Gastrocnemius medialis (tissue), 4 donors: ENCODE results near the gene XRN2. TPM values are rescaled to one million over a fixed set of nuclear protein-coding genes. Genes with fewer than 3 reads are reported as not detected.

Source experiments
- ATAC-seq, 2 donors: fragments of 150-250 bp; one replicate each; pipeline ENCODE4 v1.9.1; 2016
- DNase-seq, 2 donors: peaks; one replicate each; pipeline ENCODE4 v3.0.0-alpha.2; 2019
- H3K27ac ChIP-seq, 4 donors: fragments of 200-600 bp; sonication (generic); 1 replicate in 1 of 4; 2 replicates in 3 of 4; pipeline ENCODE4 v1.5.1; 2016 to 2018; ENCODE audit warnings: mild to moderate bottlenecking in 2 of 4, moderate library complexity in 1 of 4
- H3K27me3 ChIP-seq, 3 donors: fragments of 200-600 bp; sonication (generic) in 2 of 3; 1 replicate in 1 of 3; 2 replicates in 2 of 3; pipeline versions ENCODE4 v1.5.1 to v1.6.0; 2016 to 2019; ENCODE audit warnings: mild to moderate bottlenecking in 1 of 3, moderate library complexity in 1 of 3
- H3K36me3 ChIP-seq, 2 donors: fragments of 200-600 bp; sonication (generic) in 1 of 2; one replicate each; pipeline ENCODE4 v1.5.1; 2017 to 2018
- H3K4me1 ChIP-seq, 2 donors: fragments of 200-600 bp; sonication (generic) in 1 of 2; one replicate each; pipeline ENCODE4 v1.5.1; 2016 to 2017; ENCODE audit warnings: mild to moderate bottlenecking in 2 of 2
- H3K4me3 ChIP-seq, 4 donors: fragments of 200-600 bp; sonication (generic) in 3 of 4; 1 replicate in 1 of 4; 2 replicates in 3 of 4; pipeline ENCODE4 v1.5.1; 2016 to 2019; ENCODE audit warnings: mild to moderate bottlenecking in 2 of 4
- H3K9me3 ChIP-seq, 3 donors: fragments of 200-600 bp; sonication (generic) in 2 of 3; 1 replicate in 1 of 3; 2 replicates in 2 of 3; pipeline ENCODE4 v1.5.1; 2016 to 2019
- POLR2A ChIP-seq, 2 donors: fragments of 450-650 bp; IDR thresholded peaks; one replicate each; pipeline ENCODE4 v1.6.1; 2017; ENCODE audit warnings: antibody characterized with exemption in 2 of 2, mild to moderate bottlenecking in 2 of 2, moderate library complexity in 2 of 2
- in situ Hi-C, 4 donors: fragments of 200-750 bp; cut with MboI; loops; one replicate each; pipeline versions ENCODE4 v1.15.0 to v1.8.0; 2017; ENCODE audit warnings: low sequenced_read_pairs in 4 of 4
- intact Hi-C: fragments of 100-400 bp; cut with DNase I; formaldehyde crosslinking; loops from one replicate; pipeline ENCODE4 v1.15.1; 2023; ENCODE audit warnings: low total_unique reads
- total RNA-seq, 4 donors: library from RNA; depleted of rRNA; stranded (reverse); fragments of >200 nt; gene quantifications; one replicate each; pipeline versions ENCODE4 v1.1.0 to v1.2.3, GENCODE V29; 2016
- TF ChIP-seq, protein P1 (sequence below), 5 experiments: fragments of 450-650 bp in 3 of 5; fragments of 200-600 bp in 2 of 5; sonication (generic) in 2 of 5; IDR thresholded peaks in 4 of 5; conservative IDR thresholded peaks in 1 of 5; 1 replicate in 4 of 5; 2 replicates in 1 of 5; pipeline ENCODE4 v1.5.1; 2016 to 2019; ENCODE audit warnings: antibody characterized with exemption in 5 of 5, mild to moderate bottlenecking in 3 of 5, moderate library complexity in 3 of 5

XRN2 gene
- total RNA-seq, 4 donors from 2014 or later: 42.0 to 68.4 (median 52.3) TPM

DNA sequence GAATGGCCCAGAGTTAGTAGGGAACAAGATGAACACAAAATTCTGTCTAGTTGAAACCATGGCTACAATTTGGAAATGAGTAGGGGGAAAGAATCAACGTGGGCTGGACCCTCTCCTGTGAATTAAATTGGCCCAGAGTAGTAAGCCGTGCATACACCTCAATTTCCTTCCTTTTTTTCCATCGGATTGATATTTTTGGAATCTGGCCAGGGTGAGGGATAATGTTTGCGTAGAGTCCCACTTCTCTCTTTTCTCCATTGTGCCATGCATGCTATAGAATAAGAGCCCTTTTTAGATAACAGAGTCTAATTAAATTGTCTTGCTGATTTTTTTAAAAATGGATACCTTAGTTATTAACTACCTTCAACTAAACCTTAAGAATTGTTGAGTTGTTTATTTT, 35.2 kb downstream of the XRN2 start:
- intact Hi-C loops: no loop called here
- no peak overlapping the region for H3K27ac ChIP-seq
- H3K4me1 ChIP-seq: no peaks in the 10 kb centered on the region
- H3K36me3 ChIP-seq: peaks cover 2 to 82% of the 10 kb centered on the region in 2 donors
- in situ Hi-C loops: loop anchor here in 1 of 4 donors (25.0 kb wide), 2 partner anchors 101 to 476 kb away; no protein-coding TSS in a partner anchor
- TF ChIP-seq, protein P1, sequence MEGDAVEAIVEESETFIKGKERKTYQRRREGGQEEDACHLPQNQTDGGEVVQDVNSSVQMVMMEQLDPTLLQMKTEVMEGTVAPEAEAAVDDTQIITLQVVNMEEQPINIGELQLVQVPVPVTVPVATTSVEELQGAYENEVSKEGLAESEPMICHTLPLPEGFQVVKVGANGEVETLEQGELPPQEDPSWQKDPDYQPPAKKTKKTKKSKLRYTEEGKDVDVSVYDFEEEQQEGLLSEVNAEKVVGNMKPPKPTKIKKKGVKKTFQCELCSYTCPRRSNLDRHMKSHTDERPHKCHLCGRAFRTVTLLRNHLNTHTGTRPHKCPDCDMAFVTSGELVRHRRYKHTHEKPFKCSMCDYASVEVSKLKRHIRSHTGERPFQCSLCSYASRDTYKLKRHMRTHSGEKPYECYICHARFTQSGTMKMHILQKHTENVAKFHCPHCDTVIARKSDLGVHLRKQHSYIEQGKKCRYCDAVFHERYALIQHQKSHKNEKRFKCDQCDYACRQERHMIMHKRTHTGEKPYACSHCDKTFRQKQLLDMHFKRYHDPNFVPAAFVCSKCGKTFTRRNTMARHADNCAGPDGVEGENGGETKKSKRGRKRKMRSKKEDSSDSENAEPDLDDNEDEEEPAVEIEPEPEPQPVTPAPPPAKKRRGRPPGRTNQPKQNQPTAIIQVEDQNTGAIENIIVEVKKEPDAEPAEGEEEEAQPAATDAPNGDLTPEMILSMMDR (IDR thresholded peaks at IDR 0.05 in 4 of 5, conservative IDR thresholded peaks at IDR 0.05 in 1 of 5): no peak
- TF ChIP-seq POLR2A (IDR thresholded peaks at IDR 0.05): no peak
- no peaks in the 10 kb centered on the region for H3K27me3 ChIP-seq
- no peaks in the 10 kb centered on the region for H3K9me3 ChIP-seq
- DNase-seq (no peak), ATAC-seq (no peak)
- H3K4me3 ChIP-seq: no peak overlapping the region

DNA sequence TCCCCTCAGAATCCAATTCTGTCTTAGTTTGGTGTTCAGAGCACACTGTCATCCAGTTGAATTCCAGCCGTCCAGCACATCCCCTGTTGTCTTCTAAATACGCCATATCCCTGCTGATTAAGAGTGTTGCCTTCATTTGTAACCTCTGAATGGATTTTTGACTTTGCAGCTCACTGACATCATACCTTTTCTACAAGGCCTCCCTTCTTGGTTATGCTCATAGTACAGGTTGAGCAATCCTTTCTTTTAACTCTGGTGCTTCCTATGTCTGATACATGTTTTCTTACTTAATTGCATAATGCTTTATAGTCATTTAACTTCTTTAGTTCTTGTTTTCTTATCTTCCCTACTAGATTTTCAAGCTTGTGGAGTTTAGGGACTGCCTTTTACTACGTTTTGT, 36.4 kb downstream of the XRN2 start:
- no peak for ATAC-seq
- no peaks in the 10 kb centered on the region for H3K4me1 ChIP-seq
- TF ChIP-seq, protein P1 (IDR thresholded peaks at IDR 0.05 in 4 of 5, conservative IDR thresholded peaks at IDR 0.05 in 1 of 5): no peak
- no peak for TF ChIP-seq POLR2A (IDR thresholded peaks at IDR 0.05)
- H3K4me3 ChIP-seq: no peak overlapping the region
- no peaks in the 10 kb centered on the region for H3K9me3 ChIP-seq
- in situ Hi-C loops: loop anchor here in 1 of 4 donors (25.0 kb wide), 2 partner anchors 102 to 477 kb away; no protein-coding TSS in a partner anchor
- DNase-seq: no peak
- intact Hi-C loops: no loop called here
- no peak overlapping the region for H3K27ac ChIP-seq
- H3K27me3 ChIP-seq: no peaks in the 10 kb centered on the region
- H3K36me3 ChIP-seq: peaks cover 2 to 81% of the 10 kb centered on the region in 2 donors

DNA sequence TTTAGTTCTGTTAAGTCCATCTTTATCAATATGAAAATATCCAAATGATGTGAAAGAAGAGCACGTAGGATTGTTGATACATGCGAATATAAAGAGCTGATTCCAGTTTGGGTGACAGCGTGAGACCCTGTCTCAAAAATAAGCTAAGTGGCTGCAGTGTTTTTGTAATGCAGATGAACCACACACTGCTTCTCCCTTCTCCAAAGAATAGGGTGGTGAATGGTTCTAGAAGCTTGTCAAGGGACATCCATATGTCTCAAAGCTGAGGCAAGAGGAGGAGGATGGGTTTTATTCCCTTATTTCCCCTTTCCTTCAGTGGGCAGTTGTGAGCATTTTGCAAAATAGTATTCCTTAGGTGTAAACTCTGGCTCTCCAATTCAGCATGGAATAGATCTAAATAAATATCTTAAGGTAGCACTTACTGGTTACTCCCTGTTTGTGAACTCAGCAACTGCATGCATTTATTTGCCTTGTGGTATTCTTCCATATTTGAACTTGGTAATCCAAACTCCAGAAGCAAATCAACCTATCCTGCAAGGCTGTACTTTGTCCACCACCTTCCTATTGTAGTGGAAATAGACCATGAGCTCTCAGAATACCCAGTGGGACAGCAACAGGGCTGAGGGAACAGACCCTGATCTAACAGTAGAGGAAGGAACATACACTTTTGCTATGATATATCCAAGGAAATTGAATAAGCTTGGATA, 38.0 kb downstream of the XRN2 start:
- in situ Hi-C loops: loop anchor here in 1 of 4 donors (25.0 kb wide), 2 partner anchors 104 to 479 kb away; no protein-coding TSS in a partner anchor
- no peak for DNase-seq
- no peak for ATAC-seq
- Histone ChIP-seq H3K36me3 (peaks cover 2 to 72% of the 10 kb centered on the region in 2 donors), H3K4me1 (no peaks in the 10 kb centered on the region), H3K9me3 (no peaks in the 10 kb centered on the region), H3K27ac (no peak overlapping the region), H3K27me3 (no peaks in the 10 kb centered on the region), H3K4me3 (no peak overlapping the region)
- TF ChIP-seq POLR2A (IDR thresholded peaks at IDR 0.05): no peak
- TF ChIP-seq, protein P1 (IDR thresholded peaks at IDR 0.05 in 4 of 5, conservative IDR thresholded peaks at IDR 0.05 in 1 of 5): no peak
- intact Hi-C loops: no loop called here

DNA sequence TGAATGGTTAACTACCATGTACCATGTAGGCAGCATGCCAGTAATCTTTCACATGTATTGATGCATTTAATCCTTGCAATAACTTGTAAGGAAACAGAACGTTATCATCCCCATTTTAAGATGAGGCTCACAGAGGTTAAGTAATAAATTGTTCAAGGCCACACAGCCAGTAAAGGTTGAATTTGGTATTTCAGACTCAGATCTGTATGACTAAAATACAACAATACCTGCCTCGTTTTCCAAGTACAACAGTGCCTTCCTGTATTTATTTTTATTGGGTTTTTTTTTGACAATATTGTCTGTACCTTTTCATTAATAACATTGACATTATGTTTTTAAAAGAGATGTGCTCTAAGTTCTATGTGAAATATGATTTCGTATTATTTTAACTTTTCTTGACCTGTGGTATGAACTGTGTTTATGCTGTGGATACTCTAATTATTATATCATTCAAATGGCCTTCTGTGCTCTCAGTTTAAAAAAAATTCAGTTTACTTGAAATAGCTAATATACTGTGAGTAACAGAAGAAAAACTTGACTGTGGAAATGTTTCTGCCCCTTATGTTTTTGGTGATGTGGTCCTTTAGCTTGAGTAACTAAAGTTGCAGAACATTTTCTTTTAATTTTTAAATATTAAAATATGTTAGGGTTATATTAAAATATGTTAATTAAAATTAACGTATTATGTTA, 39.7 kb downstream of the XRN2 start:
- Histone ChIP-seq H3K27ac (no peak overlapping the region), H3K9me3 (no peaks in the 10 kb centered on the region), H3K4me3 (no peak overlapping the region), H3K36me3 (peaks cover 2 to 73% of the 10 kb centered on the region in 2 donors), H3K4me1 (no peaks in the 10 kb centered on the region), H3K27me3 (no peaks in the 10 kb centered on the region)
- in situ Hi-C loops (loop anchor here in 1 of 4 donors (25.0 kb wide), 2 partner anchors 106 to 480 kb away; no protein-coding TSS in a partner anchor), intact Hi-C loops (no loop called here)
- ATAC-seq: no peak
- TF ChIP-seq POLR2A (IDR thresholded peaks at IDR 0.05): no peak
- TF ChIP-seq, protein P1 (IDR thresholded peaks at IDR 0.05 in 4 of 5, conservative IDR thresholded peaks at IDR 0.05 in 1 of 5): no peak
- no peak for DNase-seq
